KMS-11 (cell line): ENCODE measurements around the gene SULT6B1.

Source experiments
- H2AFZ ChIP-seq: fragments of 200-600 bp; sonication (generic); 2 replicates; pipeline ENCODE4 v1.6.1; 2016; ENCODE audit warnings: antibody characterized with exemption, mixed run types, low read depth
- H3K27ac ChIP-seq: fragments of 200-600 bp; sonication (generic); 2 replicates; pipeline ENCODE4 v1.6.1; 2016; ENCODE audit warnings: mild to moderate bottlenecking, mixed run types
- H3K27me3 ChIP-seq: fragments of 200-600 bp; sonication (generic); 2 replicates; pipeline ENCODE4 v1.6.1; 2017; ENCODE audit warnings: mild to moderate bottlenecking, low read depth, mixed run types, moderate library complexity; ENCODE audit not compliant: insufficient read depth
- H3K36me3 ChIP-seq: fragments of 200-600 bp; sonication (generic); 2 replicates; pipeline ENCODE4 v1.6.1; 2017; ENCODE audit warnings: mild to moderate bottlenecking, mixed run types; ENCODE audit not compliant: insufficient read depth
- H3K4me1 ChIP-seq: fragments of 200-600 bp; sonication (generic); 2 replicates; pipeline ENCODE4 v1.6.1; 2016; ENCODE audit warnings: mild to moderate bottlenecking, low read depth, mixed run types; ENCODE audit not compliant: poor library complexity, severe bottlenecking
- H3K4me2 ChIP-seq: fragments of 200-600 bp; sonication (generic); 2 replicates; pipeline ENCODE4 v1.7.0; 2016; ENCODE audit warnings: mild to moderate bottlenecking, mixed run types
- H3K4me3 ChIP-seq: fragments of 200-600 bp; sonication (generic); IDR thresholded peaks from 2 replicates; pipeline ENCODE4 v1.6.1; 2017; ENCODE audit warnings: low read depth, low read length, mixed read lengths; ENCODE audit not compliant: insufficient read depth
- H3K79me2 ChIP-seq: fragments of 200-600 bp; sonication (generic); 2 replicates; pipeline ENCODE4 v1.6.1; 2016; ENCODE audit warnings: low read depth, mixed run types; ENCODE audit not compliant: insufficient read depth
- H3K9ac ChIP-seq: fragments of 200-600 bp; sonication (generic); 2 replicates; pipeline ENCODE4 v1.6.1; 2016; ENCODE audit warnings: mild to moderate bottlenecking, mixed run types
- H4K20me1 ChIP-seq: fragments of 200-600 bp; sonication (generic); 2 replicates; pipeline ENCODE4 v1.6.1; 2016; ENCODE audit warnings: mild to moderate bottlenecking, mixed run types; ENCODE audit not compliant: insufficient read depth
- CTCF ChIP-seq: fragments of 200-600 bp; sonication (generic); conservative IDR thresholded peaks from 2 replicates; pipeline ENCODE4 v1.6.1; 2017; ENCODE audit warnings: low read depth, mild to moderate bottlenecking, antibody characterized with exemption, low read length, moderate library complexity, mixed read lengths

The SULT6B1 gene

GRCh38 chr2:37143974-37144373, 44.5 kb downstream of the SULT6B1 start:
- TF ChIP-seq CTCF, result no peak
- no peak overlapping the region for H3K9ac ChIP-seq
- no peak overlapping the region for H3K4me2 ChIP-seq

GRCh38 chr2:37142546-37142945, 45.9 kb downstream of the SULT6B1 start:
- H3K27ac ChIP-seq, result no peak overlapping the region

More at GRCh38 chr2:37143974-37144373, 44.5 kb downstream of the SULT6B1 start:
- Histone ChIP-seq H3K79me2 (no peaks in the 10 kb centered on the region), H4K20me1 (no peaks in the 10 kb centered on the region), H3K27me3 (no peaks in the 10 kb centered on the region), H2AFZ (no peak overlapping the region), H3K36me3 (no peaks in the 10 kb centered on the region; the same call in 1 of the 2 replicates), H3K4me1 (no peaks in the 10 kb centered on the region), H3K27ac (no peak overlapping the region), H3K4me3 (no peak overlapping the region)

GRCh38 chr2:37132914-37133313, 55.6 kb downstream of the SULT6B1 start:
- Histone ChIP-seq H3K27ac (no peak overlapping the region), H3K4me1 (no peaks in the 10 kb centered on the region), H2AFZ (no peak overlapping the region), H3K36me3 (no peaks in the 10 kb centered on the region), H3K27me3 (no peaks in the 10 kb centered on the region), H3K4me2 (no peak overlapping the region), H3K9ac (no peak overlapping the region), H3K79me2 (no peaks in the 10 kb centered on the region), H4K20me1 (no peaks in the 10 kb centered on the region), H3K4me3 (no peak overlapping the region)
- TF ChIP-seq CTCF, result no peak

More at GRCh38 chr2:37142546-37142945, 45.9 kb downstream of the SULT6B1 start:
- Histone ChIP-seq H3K4me3 (no peak overlapping the region), H3K4me1 (no peaks in the 10 kb centered on the region), H3K79me2 (no peaks in the 10 kb centered on the region), H3K27me3 (no peaks in the 10 kb centered on the region), H3K4me2 (no peak overlapping the region), H4K20me1 (no peaks in the 10 kb centered on the region), H3K36me3 (peaks cover 5% of the 10 kb centered on the region; the same call in 1 of the 2 replicates), H3K9ac (no peak overlapping the region), H2AFZ (no peak overlapping the region)
- no peak for TF ChIP-seq CTCF

GRCh38 chr2:37125416-37125815, 63.1 kb downstream of the SULT6B1 start:
- Histone ChIP-seq H3K4me2 (no peak overlapping the region), H3K27me3 (no peaks in the 10 kb centered on the region), H3K79me2 (no peaks in the 10 kb centered on the region), H2AFZ (no peak overlapping the region), H4K20me1 (no peaks in the 10 kb centered on the region), H3K36me3 (no peaks in the 10 kb centered on the region), H3K27ac (no peak overlapping the region), H3K4me3 (no peak overlapping the region), H3K4me1 (no peaks in the 10 kb centered on the region), H3K9ac (no peak overlapping the region)
- TF ChIP-seq CTCF, result no peak
